ENCODE results near the gene ZNF426.

ZNF426 gene

DNA sequence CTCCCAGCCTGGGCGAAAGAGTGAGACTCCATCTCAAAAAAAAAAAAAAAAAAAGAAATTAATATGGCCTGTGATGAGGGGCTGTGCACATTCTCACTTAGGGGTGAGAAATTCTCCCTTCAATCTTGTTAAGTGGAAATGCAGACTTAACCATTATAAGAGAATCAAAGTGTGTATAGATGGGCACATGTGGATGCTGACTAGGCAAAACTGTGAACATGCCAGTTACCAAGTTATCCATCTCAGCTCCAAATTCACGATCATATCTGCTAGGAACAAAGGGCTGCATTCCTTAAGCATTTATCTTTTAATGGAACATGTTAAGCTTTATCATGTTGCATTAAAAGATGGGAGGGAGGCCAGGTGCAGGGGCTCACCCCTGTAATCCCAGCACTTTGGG is 44.3 kb downstream of the ZNF426 start:
- no peak for DNase-seq

DNA sequence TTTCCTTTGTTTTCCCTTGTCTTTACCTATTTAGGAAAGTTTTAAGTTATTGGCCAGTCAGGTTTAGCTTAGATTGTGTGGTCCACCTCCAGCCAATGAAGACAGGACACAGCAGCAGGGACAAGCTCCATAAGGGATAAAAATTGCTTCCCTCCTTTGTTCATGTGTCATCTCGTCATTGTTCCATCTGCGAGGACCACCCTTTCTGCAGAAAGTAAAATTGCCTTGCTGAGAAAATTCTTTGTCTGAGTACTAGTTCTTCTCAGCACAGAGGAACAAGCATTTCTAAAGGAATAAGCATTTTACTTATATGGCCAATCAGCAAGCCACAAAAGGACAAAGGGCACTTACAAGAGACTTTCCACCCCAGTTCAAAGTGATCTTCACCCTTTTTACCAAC is 51.4 kb downstream of the ZNF426 start:
- no peak for DNase-seq

- no peak for DNase-seq
These were observed 53.3 kb downstream of the ZNF426 start for GRCh38 chr19:9485140-9485539.

- no peak for DNase-seq
These were observed 63.5 kb downstream of the ZNF426 start for GRCh38 chr19:9474975-9475374.

Data from Kasumi-1 (cell line).